Hematopoietic multipotent progenitor cell treated with erythropoietin and hydrocortisone succinate and interleukin-3 and kit ligand, for 4 days (in vitro differentiated cells): Measurements from ENCODE around the gene ANKS6.
A peak's percentile ranks its signal among the peaks of the same experiment; 100 is the strongest.

Source experiments
- DNase-seq: peaks from one replicate; pipeline ENCODE4 v3.0.0-alpha.2; 2015

The ANKS6 gene

GRCh38 chr9:98770717-98771116 is 25.6 kb downstream of the ANKS6 start:
- no peak for DNase-seq

- no peak for DNase-seq
Measured at GRCh38 chr9:98768344-98768743, 28.0 kb downstream of the ANKS6 start.

- no peak for DNase-seq
Measured at GRCh38 chr9:98767915-98768314, 28.4 kb downstream of the ANKS6 start.

GRCh38 chr9:98767196-98767595 is 29.2 kb downstream of the ANKS6 start:
- no peak for DNase-seq

GRCh38 chr9:98766586-98766985 is 29.8 kb downstream of the ANKS6 start:
- DNase-seq, result peak; percentile 49

- no peak for DNase-seq
Measured at GRCh38 chr9:98765256-98765655, 31.1 kb downstream of the ANKS6 start.

- DNase-seq, result no peak
Measured at GRCh38 chr9:98763986-98764745, 32.2 kb downstream of the ANKS6 start.

- no peak for DNase-seq
Measured at GRCh38 chr9:98760231-98760630, 36.1 kb downstream of the ANKS6 start.

GRCh38 chr9:98755006-98755618 is 41.2 kb downstream of the ANKS6 start:
- peak; percentile 36 for DNase-seq

- DNase-seq, result no peak
Measured at GRCh38 chr9:98751210-98751609, 45.1 kb downstream of the ANKS6 start.

GRCh38 chr9:98750364-98751060 is 45.8 kb downstream of the ANKS6 start:
- DNase-seq, result peak; percentile 44

GRCh38 chr9:98747476-98747875 is 48.9 kb downstream of the ANKS6 start:
- DNase-seq, result no peak

- no peak for DNase-seq
Measured at GRCh38 chr9:98745470-98745869, 50.9 kb downstream of the ANKS6 start.

GRCh38 chr9:98743818-98744611 is 52.3 kb downstream of the ANKS6 start:
- DNase-seq, result no peak

- no peak for DNase-seq
Measured at GRCh38 chr9:98743329-98743728, 53.0 kb downstream of the ANKS6 start.

GRCh38 chr9:98742325-98743280 is 53.8 kb downstream of the ANKS6 start:
- DNase-seq, result no peak

GRCh38 chr9:98740226-98740881 is 56.0 kb downstream of the ANKS6 start:
- DNase-seq, result peak; percentile 16

- no peak for DNase-seq
Measured at GRCh38 chr9:98738741-98739140, 57.6 kb downstream of the ANKS6 start.

GRCh38 chr9:98736226-98736625 is 60.1 kb downstream of the ANKS6 start:
- DNase-seq, result no peak

GRCh38 chr9:98732801-98733200 is 63.6 kb downstream of the ANKS6 start:
- no peak for DNase-seq

- DNase-seq, result no peak
Measured at GRCh38 chr9:98732091-98732490, 64.3 kb downstream of the ANKS6 start.
